GM19238 (cell line): ENCODE data around the gene TMCC2.
"Not testable (repeated sequence)": the region's sequence is repeated elsewhere in the genome, so short reads cannot be mapped to it uniquely, and the experiment has no call there.

Experiments used
- DNase-seq: peaks from one replicate; pipeline ENCODE4 v3.0.0; 2011; ENCODE audit warnings: low spot score; ENCODE audit not compliant: insufficient read length

The TMCC2 gene

DNA sequence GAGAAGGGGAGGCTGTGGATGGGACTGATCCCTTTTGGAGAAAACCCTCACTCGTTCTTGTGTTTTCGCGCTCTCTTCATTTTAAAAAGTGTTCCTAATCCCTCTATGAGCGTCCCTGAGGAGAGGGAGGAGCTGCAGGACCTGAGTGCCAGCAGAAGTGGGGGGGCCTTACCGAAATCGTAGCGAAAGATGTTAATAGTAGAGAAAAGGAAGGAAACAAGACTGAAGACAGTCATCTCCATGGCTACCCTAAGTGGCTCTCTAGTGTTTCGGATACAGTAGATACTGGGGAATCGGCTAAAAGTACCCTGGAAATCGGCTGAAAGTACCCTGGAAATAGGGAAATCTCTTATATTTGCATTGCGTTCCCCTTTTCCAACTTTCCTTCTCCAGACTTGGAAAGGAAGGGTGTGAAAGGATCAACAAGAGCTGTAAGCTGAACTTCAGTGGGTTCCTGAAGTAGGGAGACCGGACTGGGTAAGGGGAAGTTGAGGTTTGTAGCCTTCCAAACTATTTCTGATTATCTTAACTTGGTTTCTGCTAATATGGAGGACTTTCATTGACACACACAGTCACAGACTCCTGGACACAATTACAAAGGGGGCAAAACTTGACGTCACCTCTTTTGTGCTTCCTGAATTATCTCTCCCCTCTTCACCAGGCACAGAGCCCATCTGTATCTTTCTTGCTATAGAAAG is 15.8 kb upstream of the TMCC2 start:
- no peak for DNase-seq

DNA sequence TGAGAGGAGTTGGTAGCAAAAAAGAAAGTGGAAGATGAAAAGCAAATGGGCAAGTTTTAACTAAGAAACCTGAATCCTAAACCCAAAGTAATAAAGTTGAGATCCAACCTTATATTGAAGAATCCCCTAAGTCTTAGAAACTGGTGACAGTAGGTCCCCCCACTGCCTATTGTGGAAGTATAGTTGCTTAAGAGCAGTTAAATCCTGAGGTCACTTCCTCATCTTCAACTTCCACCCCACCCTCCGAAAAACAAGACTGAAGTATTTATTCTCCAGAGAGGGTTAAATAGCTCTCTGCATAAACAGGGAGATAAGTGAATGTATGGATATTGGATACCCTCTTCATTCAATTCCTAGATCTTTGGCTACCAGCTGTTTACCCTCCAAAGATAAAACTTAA is 13.0 kb upstream of the TMCC2 start:
- no peak for DNase-seq

DNA sequence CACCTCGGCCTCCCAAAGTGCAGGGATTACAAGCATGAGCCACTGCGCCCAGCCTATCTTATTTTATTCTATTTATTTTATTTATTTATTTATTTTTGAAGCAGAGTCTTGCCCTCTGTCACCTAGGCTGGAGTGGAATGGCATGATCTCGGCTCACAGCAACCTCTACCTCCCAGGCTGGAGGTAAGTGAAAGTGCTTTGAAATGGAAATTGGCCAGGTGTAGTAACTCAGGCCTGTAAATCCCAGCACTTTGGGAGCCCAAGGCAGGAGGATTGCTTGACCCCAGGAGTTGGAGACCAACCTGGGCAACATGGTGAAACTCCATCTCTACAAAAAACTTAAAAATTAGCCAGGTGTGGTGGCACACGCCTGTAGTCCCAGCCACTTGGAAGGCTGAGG is 11.2 kb upstream of the TMCC2 start:
- DNase-seq, result no peak

DNA sequence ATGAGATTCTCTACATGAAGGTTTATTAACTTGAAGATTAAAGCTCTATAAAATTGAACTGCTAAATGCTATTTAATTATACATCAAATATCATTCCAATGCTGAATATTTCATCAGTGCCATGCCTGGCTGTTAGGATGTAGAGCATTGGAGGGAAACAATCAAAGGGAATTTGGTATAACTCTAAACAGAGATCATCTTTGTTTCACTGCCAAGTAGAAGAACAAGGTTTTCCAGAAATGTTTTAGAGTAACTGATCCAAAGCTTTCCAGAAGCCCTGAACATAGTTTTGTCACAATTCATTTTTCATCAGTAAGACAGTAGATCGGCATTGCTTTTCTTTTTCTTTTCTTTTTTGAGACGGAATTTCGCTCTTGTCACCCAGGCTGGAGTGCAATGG is 10.3 kb upstream of the TMCC2 start:
- DNase-seq, result no peak

DNA sequence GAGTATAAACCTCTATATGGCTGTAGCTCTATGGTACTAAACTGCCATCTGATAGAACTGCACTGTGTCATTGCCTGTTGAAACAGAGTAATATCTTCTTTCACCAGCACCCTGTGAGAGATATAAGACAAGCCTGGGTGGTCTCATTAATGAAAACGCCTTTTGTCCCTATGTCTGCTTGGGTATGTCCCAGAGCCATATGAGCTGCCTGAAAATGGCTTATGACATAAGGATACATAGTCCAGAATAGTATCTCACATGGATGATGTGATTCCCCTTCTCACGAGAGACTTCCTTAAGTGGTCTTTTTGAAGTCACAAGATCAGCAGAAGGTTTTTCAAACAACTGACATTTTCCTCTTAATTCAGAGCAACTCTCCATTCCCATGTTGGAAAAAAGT is 7.3 kb upstream of the TMCC2 start:
- DNase-seq, result no peak

- DNase-seq, result no peak
These were observed 3.0 kb upstream of the TMCC2 start for GRCh38 chr1:205224736-205225135.

DNA sequence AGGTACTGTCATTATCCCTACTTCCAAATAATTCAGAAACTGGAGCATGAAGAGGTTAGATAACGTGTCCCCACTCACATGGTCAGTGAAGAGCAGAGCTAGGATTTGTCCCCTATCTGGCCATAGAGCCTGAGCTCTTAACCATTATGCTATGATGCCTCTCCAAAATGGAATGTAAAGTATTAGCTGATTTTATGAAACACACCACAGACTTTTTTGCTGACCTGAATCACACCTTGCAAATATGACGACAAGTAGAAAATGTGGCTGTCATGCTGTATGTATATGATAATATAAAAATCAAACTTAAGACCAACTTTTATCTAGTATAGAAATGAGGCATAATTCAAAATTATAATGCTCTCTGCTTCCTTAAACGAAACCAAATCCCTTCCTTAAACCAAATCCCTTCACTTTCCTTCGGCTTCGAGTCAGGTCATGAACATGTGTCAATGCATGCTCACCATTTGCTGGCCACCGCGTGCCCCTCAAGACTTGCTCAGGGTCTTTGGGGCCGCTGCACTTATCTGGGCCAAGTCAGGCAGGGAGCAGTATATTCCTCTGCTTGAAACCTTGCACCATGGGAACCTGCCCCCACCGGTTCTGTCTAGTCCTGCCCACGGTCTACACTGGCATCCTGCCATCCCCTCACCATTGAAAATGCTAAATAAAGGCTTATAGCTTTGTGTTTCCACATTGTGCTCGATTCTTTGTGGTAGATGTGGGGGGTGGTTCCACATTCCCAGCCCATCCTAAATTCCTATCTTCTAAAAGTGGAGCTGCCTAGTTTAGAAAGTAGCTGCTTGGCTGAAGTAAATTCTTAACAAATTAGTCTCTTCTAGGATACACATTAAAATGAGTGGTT is 1.6 kb upstream of the TMCC2 start:
- DNase-seq, result no peak

GRCh38 chr1:205226868-205227583 is 720 bp upstream of the TMCC2 start:
- no peak for DNase-seq

DNA sequence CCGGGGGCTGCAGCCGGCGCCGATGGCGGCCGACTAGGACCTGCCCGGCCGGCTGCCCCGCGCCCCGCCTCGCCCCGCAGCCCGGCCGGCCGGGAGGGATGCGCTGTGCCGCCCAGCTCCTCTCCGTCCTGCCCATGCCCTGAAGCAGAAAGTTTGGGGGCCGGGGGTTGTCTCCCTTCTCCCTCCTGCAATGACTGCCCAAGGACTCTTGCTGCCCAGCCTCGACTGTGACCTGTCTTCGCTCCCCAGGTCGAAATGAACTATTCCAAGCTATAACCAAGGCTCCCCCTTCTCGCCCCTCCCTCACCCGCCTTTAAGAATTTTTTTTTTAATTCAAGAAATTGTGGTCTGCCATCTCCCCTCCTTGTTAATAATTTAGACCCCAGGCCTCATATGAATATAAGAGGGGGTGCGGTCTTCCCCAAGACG is 361 bp downstream of the TMCC2 start:
- DNase-seq, result no peak

GRCh38 chr1:205229399-205229871 is 1.7 kb downstream of the TMCC2 start:
- DNase-seq, result peak; percentile 58

- DNase-seq, result no peak
These were observed 2.4 kb downstream of the TMCC2 start for GRCh38 chr1:205229916-205230700.

GRCh38 chr1:205230982-205231381 is 3.2 kb downstream of the TMCC2 start:
- no peak for DNase-seq

DNA sequence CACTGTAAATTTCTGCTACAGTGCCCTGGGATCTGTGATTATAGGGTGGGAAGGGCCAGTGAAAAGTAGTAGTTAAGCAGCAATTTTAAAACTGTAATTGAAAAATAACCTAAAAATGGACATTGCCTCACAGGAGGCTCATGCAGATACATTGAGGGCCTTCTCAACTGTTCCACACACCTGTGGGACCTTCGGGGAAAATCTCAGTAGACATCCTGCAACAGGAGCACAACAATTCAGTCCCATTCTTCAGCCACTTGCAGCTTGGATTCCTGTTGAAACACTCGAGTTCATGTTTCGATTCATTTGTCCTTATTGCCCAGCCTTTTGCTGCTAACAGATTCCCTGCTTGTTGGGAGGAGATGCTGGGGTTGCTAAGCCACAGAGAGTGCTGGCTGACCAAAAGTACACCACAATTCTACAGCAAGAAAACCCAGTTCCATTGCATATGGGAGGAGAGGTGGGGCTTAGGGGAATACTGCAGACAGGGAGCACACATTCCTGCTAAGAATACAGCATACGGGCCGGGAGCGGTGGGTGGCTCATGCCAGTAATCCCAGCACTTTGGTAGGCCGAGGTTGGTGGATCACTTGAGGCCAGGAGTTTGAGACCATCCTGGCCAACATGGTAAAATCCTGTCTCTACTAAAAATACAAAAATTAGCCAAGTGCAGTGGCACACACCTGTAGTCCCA is 4.5 kb downstream of the TMCC2 start:
- no peak for DNase-seq

GRCh38 chr1:205232945-205233397 is 5.2 kb downstream of the TMCC2 start:
- no peak for DNase-seq

GRCh38 chr1:205233986-205234385 is 6.2 kb downstream of the TMCC2 start:
- DNase-seq, result not testable (repeated sequence)

DNA sequence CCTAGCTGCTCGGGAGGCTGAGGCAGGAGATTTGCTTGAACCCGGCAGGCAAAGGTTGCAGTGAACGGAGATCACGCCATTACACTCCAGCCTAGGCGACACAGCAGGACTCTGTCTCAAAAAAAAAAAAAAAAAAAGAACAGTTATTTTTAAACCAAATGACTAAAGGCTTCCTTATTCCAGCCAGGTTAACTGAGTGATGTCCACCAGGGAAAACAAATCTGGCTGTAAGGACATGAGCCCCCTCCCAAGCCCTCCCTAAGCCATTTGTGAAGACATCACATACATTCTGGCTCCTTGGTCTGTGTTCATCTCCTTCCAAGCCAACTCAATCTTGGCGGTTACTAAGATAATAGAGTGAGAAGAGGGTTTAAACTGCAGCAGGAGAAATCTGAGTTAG is 8.2 kb downstream of the TMCC2 start:
- no peak for DNase-seq

DNA sequence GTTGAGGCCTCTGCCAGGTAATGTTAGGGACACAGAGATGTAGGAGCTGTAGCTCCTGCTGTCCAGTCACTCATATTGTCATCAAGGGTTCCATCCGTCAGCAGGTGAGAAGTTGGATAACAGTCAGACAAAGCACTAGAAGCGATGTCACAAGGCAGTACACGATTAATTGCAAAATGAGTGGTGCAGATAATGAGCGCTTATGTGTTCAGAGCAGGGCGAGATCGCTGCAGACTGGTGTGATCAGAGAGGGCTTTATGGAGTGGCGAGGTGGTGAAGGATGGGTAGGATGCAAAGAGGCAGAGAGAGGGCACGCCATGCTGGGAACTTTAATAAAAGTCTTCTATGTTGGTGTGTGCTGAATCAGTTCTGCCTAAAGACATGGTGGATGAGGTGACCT is 8.8 kb downstream of the TMCC2 start:
- DNase-seq, result no peak

- DNase-seq, result no peak
These were observed 9.3 kb downstream of the TMCC2 start for GRCh38 chr1:205236951-205237475.

GRCh38 chr1:205237526-205238484 is 10.1 kb downstream of the TMCC2 start:
- no peak for DNase-seq
